Measurements from ENCODE around the gene ZNF106. TPM values are rescaled to one million over a fixed set of nuclear protein-coding genes. Genes with fewer than 3 reads are reported as not detected.
A peak's percentile ranks its signal among the peaks of the same experiment; 100 is the strongest.

ZNF106 gene
- total RNA-seq, 1 donor from 2014 or later, result 62.8 TPM

- H3K36me3 Mint-ChIP-seq (ENCODE audit: low read depth), result peaks cover 15% of the 10 kb centered on the region
- H3K27me3 Mint-ChIP-seq (ENCODE audit: insufficient read depth), result no peaks in the 10 kb centered on the region
- DNase-seq (ENCODE audit: low spot score), result no peak
- H3K4me1 Mint-ChIP-seq (ENCODE audit: low read depth), result peaks cover 5% of the 10 kb centered on the region
- H3K4me3 Mint-ChIP-seq, result no peak overlapping the region
- no peak overlapping the region for H3K27ac Mint-ChIP-seq
- intact Hi-C loops (cut with micrococcal nuclease), result no loop called here
- H3K9me3 Mint-ChIP-seq, result no peaks in the 10 kb centered on the region
These were observed 29.7 kb downstream of the ZNF106 start for GRCh38 chr15:42461261-42461660.

- H3K9me3 Mint-ChIP-seq, result no peaks in the 10 kb centered on the region
- no peak for DNase-seq (ENCODE audit: low spot score)
- H3K36me3 Mint-ChIP-seq (ENCODE audit: low read depth), result peaks cover 11% of the 10 kb centered on the region
- H3K4me3 Mint-ChIP-seq, result no peak overlapping the region
- intact Hi-C loops (cut with micrococcal nuclease), result no loop called here
- H3K27ac Mint-ChIP-seq, result no peak overlapping the region
- no peaks in the 10 kb centered on the region for H3K27me3 Mint-ChIP-seq (ENCODE audit: insufficient read depth)
- peaks cover 5% of the 10 kb centered on the region for H3K4me1 Mint-ChIP-seq (ENCODE audit: low read depth)
These were observed 33.2 kb downstream of the ZNF106 start for GRCh38 chr15:42457445-42458442.

- Mint-ChIP-seq H3K27ac (no peak overlapping the region), H3K4me1 (ENCODE audit: low read depth) (peaks cover 5% of the 10 kb centered on the region), H3K27me3 (ENCODE audit: insufficient read depth) (no peaks in the 10 kb centered on the region), H3K9me3 (no peaks in the 10 kb centered on the region), H3K4me3 (no peak overlapping the region), H3K36me3 (ENCODE audit: low read depth) (peaks cover 13% of the 10 kb centered on the region)
- intact Hi-C loops (cut with micrococcal nuclease), result no loop called here
- no peak for DNase-seq (ENCODE audit: low spot score)
These were observed 34.0 kb downstream of the ZNF106 start for GRCh38 chr15:42456971-42457370.

GRCh38 chr15:42456531-42456930 is 34.4 kb downstream of the ZNF106 start:
- no peak for DNase-seq (ENCODE audit: low spot score)
- H3K9me3 Mint-ChIP-seq, result no peaks in the 10 kb centered on the region
- H3K27me3 Mint-ChIP-seq (ENCODE audit: insufficient read depth), result no peaks in the 10 kb centered on the region
- peaks cover 5% of the 10 kb centered on the region for H3K4me1 Mint-ChIP-seq (ENCODE audit: low read depth)
- no peak overlapping the region for H3K27ac Mint-ChIP-seq
- intact Hi-C loops (cut with micrococcal nuclease), result no loop called here
- no peak overlapping the region for H3K4me3 Mint-ChIP-seq
- peaks cover 16% of the 10 kb centered on the region for H3K36me3 Mint-ChIP-seq (ENCODE audit: low read depth)

- no peak for DNase-seq (ENCODE audit: low spot score)
- intact Hi-C loops (cut with micrococcal nuclease), result no loop called here
- no peak overlapping the region for H3K4me3 Mint-ChIP-seq
- H3K27ac Mint-ChIP-seq, result no peak overlapping the region
- H3K9me3 Mint-ChIP-seq, result no peaks in the 10 kb centered on the region
- H3K4me1 Mint-ChIP-seq (ENCODE audit: low read depth), result peaks cover 5% of the 10 kb centered on the region
- peaks cover 28% of the 10 kb centered on the region for H3K36me3 Mint-ChIP-seq (ENCODE audit: low read depth)
- no peaks in the 10 kb centered on the region for H3K27me3 Mint-ChIP-seq (ENCODE audit: insufficient read depth)
These were observed 37.1 kb downstream of the ZNF106 start for GRCh38 chr15:42453826-42454225.

GRCh38 chr15:42450425-42450790 is 40.5 kb downstream of the ZNF106 start:
- no peaks in the 10 kb centered on the region for H3K9me3 Mint-ChIP-seq
- no peaks in the 10 kb centered on the region for H3K4me1 Mint-ChIP-seq (ENCODE audit: low read depth)
- H3K27ac Mint-ChIP-seq, result no peak overlapping the region
- no peak overlapping the region for H3K4me3 Mint-ChIP-seq
- H3K36me3 Mint-ChIP-seq (ENCODE audit: low read depth), result peaks cover 41% of the 10 kb centered on the region
- intact Hi-C loops (cut with micrococcal nuclease), result no loop called here
- no peak for DNase-seq (ENCODE audit: low spot score)
- H3K27me3 Mint-ChIP-seq (ENCODE audit: insufficient read depth), result no peaks in the 10 kb centered on the region

GRCh38 chr15:42449770-42450424 is 41.0 kb downstream of the ZNF106 start:
- H3K36me3 Mint-ChIP-seq (ENCODE audit: low read depth), result peaks cover 45% of the 10 kb centered on the region

GRCh38 chr15:42448281-42448680 is 42.7 kb downstream of the ZNF106 start:
- no peak for DNase-seq (ENCODE audit: low spot score)
- Mint-ChIP-seq H3K27me3 (ENCODE audit: insufficient read depth) (no peaks in the 10 kb centered on the region), H3K27ac (no peak overlapping the region), H3K36me3 (ENCODE audit: low read depth) (peaks cover 51% of the 10 kb centered on the region), H3K9me3 (no peaks in the 10 kb centered on the region), H3K4me1 (ENCODE audit: low read depth) (no peaks in the 10 kb centered on the region), H3K4me3 (no peak overlapping the region)
- intact Hi-C loops (cut with micrococcal nuclease), result no loop called here

More at GRCh38 chr15:42449770-42450424, 41.0 kb downstream of the ZNF106 start:
- DNase-seq (ENCODE audit: low spot score), result no peak
- H3K27me3 Mint-ChIP-seq (ENCODE audit: insufficient read depth), result no peaks in the 10 kb centered on the region
- intact Hi-C loops (cut with micrococcal nuclease), result no loop called here
- no peak overlapping the region for H3K27ac Mint-ChIP-seq
- no peaks in the 10 kb centered on the region for H3K4me1 Mint-ChIP-seq (ENCODE audit: low read depth)
- H3K9me3 Mint-ChIP-seq, result no peaks in the 10 kb centered on the region
- no peak overlapping the region for H3K4me3 Mint-ChIP-seq

GRCh38 chr15:42447599-42447998 is 43.3 kb downstream of the ZNF106 start:
- peaks cover 51% of the 10 kb centered on the region for H3K36me3 Mint-ChIP-seq (ENCODE audit: low read depth)
- H3K9me3 Mint-ChIP-seq, result no peaks in the 10 kb centered on the region
- no peak overlapping the region for H3K27ac Mint-ChIP-seq
- H3K4me1 Mint-ChIP-seq (ENCODE audit: low read depth), result no peaks in the 10 kb centered on the region
- DNase-seq (ENCODE audit: low spot score), result no peak
- H3K27me3 Mint-ChIP-seq (ENCODE audit: insufficient read depth), result no peaks in the 10 kb centered on the region
- H3K4me3 Mint-ChIP-seq, result no peak overlapping the region
- intact Hi-C loops (cut with micrococcal nuclease), result no loop called here

- Mint-ChIP-seq H3K4me1 (ENCODE audit: low read depth) (no peaks in the 10 kb centered on the region), H3K9me3 (no peaks in the 10 kb centered on the region), H3K4me3 (no peak overlapping the region), H3K27ac (no peak overlapping the region), H3K36me3 (ENCODE audit: low read depth) (peaks cover 42% of the 10 kb centered on the region), H3K27me3 (ENCODE audit: insufficient read depth) (no peaks in the 10 kb centered on the region)
- no peak for DNase-seq (ENCODE audit: low spot score)
- intact Hi-C loops (cut with micrococcal nuclease), result no loop called here
These were observed 45.4 kb downstream of the ZNF106 start for GRCh38 chr15:42445551-42445950.

- intact Hi-C loops (cut with micrococcal nuclease), result no loop called here
- Mint-ChIP-seq H3K27me3 (ENCODE audit: insufficient read depth) (no peaks in the 10 kb centered on the region), H3K4me1 (ENCODE audit: low read depth) (no peaks in the 10 kb centered on the region), H3K4me3 (no peak overlapping the region), H3K9me3 (no peaks in the 10 kb centered on the region), H3K36me3 (ENCODE audit: low read depth) (peaks cover 33% of the 10 kb centered on the region), H3K27ac (peak overlapping the region; percentile 48)
- no peak for DNase-seq (ENCODE audit: low spot score)
These were observed 46.4 kb downstream of the ZNF106 start for GRCh38 chr15:42444415-42445063.

- Mint-ChIP-seq H3K4me3 (no peak overlapping the region), H3K4me1 (ENCODE audit: low read depth) (peaks cover 3% of the 10 kb centered on the region), H3K9me3 (no peaks in the 10 kb centered on the region), H3K27me3 (ENCODE audit: insufficient read depth) (no peaks in the 10 kb centered on the region), H3K36me3 (ENCODE audit: low read depth) (peaks cover 34% of the 10 kb centered on the region), H3K27ac (no peak overlapping the region)
- DNase-seq (ENCODE audit: low spot score), result no peak
- intact Hi-C loops (cut with micrococcal nuclease), result no loop called here
These were observed 63.3 kb downstream of the ZNF106 start for GRCh38 chr15:42427429-42428223.

All from activated T-helper 1 cell treated with anti-CD3 and anti-CD28 coated beads, Interleukin-12 subunit alpha, Interleukin-12 subunit beta, Interleukin-2, Interleukin-4 antibody, amounts not matched to agents 30 ng/mL and 10 ng/mL and 1 ng/mL, durations not matched to agents 14 hours and 24 hours and 36 hours (primary cell).